GM18520 (cell line): ENCODE results near the gene ELOF1.

Experiments
- ATAC-seq: cut with Tn5 transposase; IDR thresholded peaks from one replicate; pipeline ENCODE4 v1.9.1; 2021; ENCODE audit not compliant: unreplicated experiment

ELOF1 gene

GRCh38 chr19:11535792-11536595 lies 23.0 kb downstream of the ELOF1 start:
- ATAC-seq: peak; percentile 50

- no peak for ATAC-seq
Measured at GRCh38 chr19:11534948-11535347, 24.1 kb downstream of the ELOF1 start.

GRCh38 chr19:11534538-11534937 lies 24.5 kb downstream of the ELOF1 start:
- ATAC-seq: no peak

GRCh38 chr19:11530432-11530831 lies 28.6 kb downstream of the ELOF1 start:
- ATAC-seq: no peak

- ATAC-seq: peak; percentile 98
Measured at GRCh38 chr19:11528551-11529341, 30.3 kb downstream of the ELOF1 start, which contains the start of gene ECSIT. ECSIT (minus strand) TSS chr19:11529134; CDS start chr19:11519170, 9,964 bp downstream.

GRCh38 chr19:11519138-11519537 lies 39.9 kb downstream of the ELOF1 start:
- ATAC-seq: no peak

GRCh38 chr19:11513946-11514345 lies 45.1 kb downstream of the ELOF1 start:
- ATAC-seq: no peak

GRCh38 chr19:11510444-11510843 lies 48.6 kb downstream of the ELOF1 start:
- no peak for ATAC-seq

GRCh38 chr19:11507370-11508078 lies 51.5 kb downstream of the ELOF1 start:
- ATAC-seq: no peak

- no peak for ATAC-seq
Measured at GRCh38 chr19:11506967-11507366, 52.1 kb downstream of the ELOF1 start.

GRCh38 chr19:11506101-11506555 lies 52.9 kb downstream of the ELOF1 start:
- ATAC-seq: peak; percentile 4

- ATAC-seq: peak; percentile 35
Measured at GRCh38 chr19:11505504-11506100, 53.4 kb downstream of the ELOF1 start, which contains the start of gene ZNF653. ZNF653 (minus strand) TSS chr19:11505839; CDS start chr19:11505786, 53 bp downstream.

GRCh38 chr19:11505032-11505503 lies 54.0 kb downstream of the ELOF1 start:
- peak; percentile 88 for ATAC-seq

- no peak for ATAC-seq
Measured at GRCh38 chr19:11504502-11505031, 54.5 kb downstream of the ELOF1 start.
